ENCODE results near the gene DLG3. TPM values are rescaled to one million over a fixed set of nuclear protein-coding genes. Genes with fewer than 3 reads are reported as not detected.
"Not testable (repeated sequence)": the region's sequence is repeated elsewhere in the genome, so short reads cannot be mapped to it uniquely, and the experiment has no call there.

Gene DLG3
- total RNA-seq, 2 donors from 2014 or later, result 13.2 to 19.4 TPM

- intact Hi-C loops (cut with DNase I), result no loop called here
- no peak for DNase-seq (ENCODE audit: low spot score)
These were observed 53.5 kb downstream of the DLG3 start for GRCh38 chrX:70498129-70498528.

GRCh38 chrX:70500826-70501225 lies 56.2 kb downstream of the DLG3 start:
- intact Hi-C loops (cut with DNase I), result no loop called here

GRCh38 chrX:70504772-70505450 lies 60.3 kb downstream of the DLG3 start:
- intact Hi-C loops (cut with DNase I), result no loop called here
- DNase-seq (ENCODE audit: low spot score), result no peak

More at GRCh38 chrX:70500826-70501225, 56.2 kb downstream of the DLG3 start:
- no peak for DNase-seq (ENCODE audit: low spot score)

GRCh38 chrX:70505451-70505841 lies 60.8 kb downstream of the DLG3 start:
- intact Hi-C loops (cut with DNase I), result no loop called here
- no peak for DNase-seq (ENCODE audit: low spot score)

- no peak for DNase-seq (ENCODE audit: low spot score)
- intact Hi-C loops (cut with DNase I), result no loop called here
These were observed 63.8 kb downstream of the DLG3 start for GRCh38 chrX:70508296-70508911.

GRCh38 chrX:70509078-70509477 lies 64.4 kb downstream of the DLG3 start:
- DNase-seq (ENCODE audit: low spot score), result no peak
- intact Hi-C loops (cut with DNase I), result no loop called here

- DNase-seq (ENCODE audit: low spot score); intact Hi-C loops (cut with DNase I): not testable (repeated sequence)
These were observed 70.6 kb downstream of the DLG3 start for GRCh38 chrX:70515270-70515669.

- intact Hi-C loops (cut with DNase I); DNase-seq (ENCODE audit: low spot score): not testable (repeated sequence)
These were observed 71.1 kb downstream of the DLG3 start for GRCh38 chrX:70515692-70516091.

GRCh38 chrX:70525733-70526132 lies 81.1 kb downstream of the DLG3 start:
- no peak for DNase-seq (ENCODE audit: low spot score)
- intact Hi-C loops (cut with DNase I), result no loop called here

GRCh38 chrX:70527053-70527452 lies 82.4 kb downstream of the DLG3 start:
- intact Hi-C loops (cut with DNase I), result no loop called here
- DNase-seq (ENCODE audit: low spot score), result no peak

- intact Hi-C loops (cut with DNase I), result no loop called here
- DNase-seq (ENCODE audit: low spot score), result no peak
These were observed 83.1 kb downstream of the DLG3 start for GRCh38 chrX:70527610-70528345.

- intact Hi-C loops (cut with DNase I), result no loop called here
- DNase-seq (ENCODE audit: low spot score), result no peak
These were observed 90.6 kb downstream of the DLG3 start for GRCh38 chrX:70535198-70535597.

GRCh38 chrX:70549429-70549828 lies 104.8 kb downstream of the DLG3 start:
- no peak for DNase-seq (ENCODE audit: low spot score)
- intact Hi-C loops (cut with DNase I), result no loop called here

GRCh38 chrX:70552130-70552704 lies 107.6 kb downstream of the DLG3 start:
- no peak for DNase-seq (ENCODE audit: low spot score)
- intact Hi-C loops (cut with DNase I), result loop anchor here in 1 of 2 donors (5.0 kb wide), 1 partner anchor 100 kb away; no protein-coding TSS in a partner anchor

GRCh38 chrX:70553516-70553915 lies 108.9 kb downstream of the DLG3 start:
- intact Hi-C loops (cut with DNase I), result loop anchor here in 1 of 2 donors (5.0 kb wide), 1 partner anchor 101 kb away; no protein-coding TSS in a partner anchor
- DNase-seq (ENCODE audit: low spot score), result no peak

GRCh38 chrX:70554081-70554480 lies 109.4 kb downstream of the DLG3 start:
- intact Hi-C loops (cut with DNase I), result loop anchor here in 1 of 2 donors (5.0 kb wide), 1 partner anchor 102 kb away; no protein-coding TSS in a partner anchor
- DNase-seq (ENCODE audit: low spot score), result no peak

GRCh38 chrX:70554523-70554922 lies 109.9 kb downstream of the DLG3 start:
- DNase-seq (ENCODE audit: low spot score), result no peak
- intact Hi-C loops (cut with DNase I), result loop anchor here in 1 of 2 donors (5.0 kb wide), 1 partner anchor 102 kb away; no protein-coding TSS in a partner anchor

- DNase-seq (ENCODE audit: low spot score), result no peak
- intact Hi-C loops (cut with DNase I), result loop anchor here in 1 of 2 donors (5.0 kb wide), 1 partner anchor 103 kb away; no protein-coding TSS in a partner anchor
These were observed 110.3 kb downstream of the DLG3 start for GRCh38 chrX:70554948-70555347.

Measured in posterior vena cava (tissue), 2 donors.